Inflammatory macrophage (primary cell): ENCODE data around the gene PPFIA1.
A peak's percentile ranks its signal among the peaks of the same experiment; 100 is the strongest.
"Not testable (repeated sequence)": the region's sequence is repeated elsewhere in the genome, so short reads cannot be mapped to it uniquely, and the experiment has no call there.

Experiments used
- DNase-seq, 2 donors: peaks; one replicate each; pipeline ENCODE4 v3.0.0-alpha.2; 2020 to 2022

The PPFIA1 gene

GRCh38 chr11:70397336-70397982 lies 127.0 kb downstream of the PPFIA1 start:
- peak in 1 of 2 donors; percentile 25 for DNase-seq

GRCh38 chr11:70397983-70398833 lies 127.7 kb downstream of the PPFIA1 start, which contains the start of gene CTTN:
Gene CTTN (plus strand): TSS chr11:70398529. CDS start chr11:70407298, 8,769 bp downstream.
- DNase-seq: peak; percentile 53 to 67

- DNase-seq: peak in 1 of 2 donors; percentile 18
These were observed 128.6 kb downstream of the PPFIA1 start for GRCh38 chr11:70398834-70399680.

- peak; percentile 80 to 89 for DNase-seq
These were observed 129.2 kb downstream of the PPFIA1 start for GRCh38 chr11:70399681-70400112.

- no peak for DNase-seq
These were observed 130.2 kb downstream of the PPFIA1 start for GRCh38 chr11:70400643-70401042.

- no peak for DNase-seq
These were observed 131.5 kb downstream of the PPFIA1 start for GRCh38 chr11:70402016-70402415.

GRCh38 chr11:70402685-70403084 lies 132.2 kb downstream of the PPFIA1 start:
- no peak for DNase-seq

GRCh38 chr11:70404244-70404643 lies 133.8 kb downstream of the PPFIA1 start:
- DNase-seq: no peak

- no peak for DNase-seq
These were observed 135.3 kb downstream of the PPFIA1 start for GRCh38 chr11:70405679-70406395.

GRCh38 chr11:70407121-70407520 lies 136.6 kb downstream of the PPFIA1 start:
- no peak for DNase-seq

GRCh38 chr11:70407814-70408213 lies 137.3 kb downstream of the PPFIA1 start:
- DNase-seq: no peak

GRCh38 chr11:70408326-70408725 lies 137.8 kb downstream of the PPFIA1 start:
- not testable (repeated sequence) for DNase-seq

GRCh38 chr11:70409437-70409836 lies 138.9 kb downstream of the PPFIA1 start:
- no peak for DNase-seq

GRCh38 chr11:70409871-70410270 lies 139.4 kb downstream of the PPFIA1 start:
- no peak for DNase-seq

- DNase-seq: no peak
These were observed 140.1 kb downstream of the PPFIA1 start for GRCh38 chr11:70410276-70411205.

- no peak for DNase-seq
These were observed 141.4 kb downstream of the PPFIA1 start for GRCh38 chr11:70411713-70412452.

- no peak for DNase-seq
These were observed 142.7 kb downstream of the PPFIA1 start for GRCh38 chr11:70413151-70413550.

GRCh38 chr11:70414341-70415100 lies 144.0 kb downstream of the PPFIA1 start:
- no peak for DNase-seq

GRCh38 chr11:70415191-70415590 lies 144.7 kb downstream of the PPFIA1 start:
- no peak for DNase-seq
